Measurements from ENCODE around the gene NISCH.

Gene NISCH

GRCh38 chr3:52472239-52473000 is 17.0 kb downstream of the NISCH start:
- no peak for DNase-seq (ENCODE audit: low read depth)

- no peak for DNase-seq (ENCODE audit: low read depth)
These were observed 17.6 kb downstream of the NISCH start for GRCh38 chr3:52473026-52473425.

GRCh38 chr3:52477076-52477795 is 21.8 kb downstream of the NISCH start:
- no peak for DNase-seq (ENCODE audit: low read depth)

- no peak for DNase-seq (ENCODE audit: low read depth)
These were observed 22.3 kb downstream of the NISCH start for GRCh38 chr3:52477796-52478095.

GRCh38 chr3:52479037-52479876 is 23.9 kb downstream of the NISCH start:
- DNase-seq (ENCODE audit: low read depth), result no peak

GRCh38 chr3:52479877-52480575 is 24.6 kb downstream of the NISCH start:
- no peak for DNase-seq (ENCODE audit: low read depth)

- no peak for DNase-seq (ENCODE audit: low read depth)
These were observed 25.6 kb downstream of the NISCH start for GRCh38 chr3:52480768-52481715.

- no peak for DNase-seq (ENCODE audit: low read depth)
These were observed 26.6 kb downstream of the NISCH start for GRCh38 chr3:52481819-52482521.

GRCh38 chr3:52483081-52483480 is 27.7 kb downstream of the NISCH start:
- DNase-seq (ENCODE audit: low read depth), result no peak

- DNase-seq (ENCODE audit: low read depth), result no peak
These were observed 28.4 kb downstream of the NISCH start for GRCh38 chr3:52483577-52484381.

GRCh38 chr3:52484680-52485461 is 29.5 kb downstream of the NISCH start:
- no peak for DNase-seq (ENCODE audit: low read depth)

- no peak for DNase-seq (ENCODE audit: low read depth)
These were observed 31.8 kb downstream of the NISCH start for GRCh38 chr3:52487050-52487787.

- DNase-seq (ENCODE audit: low read depth), result no peak
These were observed 32.6 kb downstream of the NISCH start for GRCh38 chr3:52487788-52488691.

GRCh38 chr3:52488746-52489145 is 33.3 kb downstream of the NISCH start:
- DNase-seq (ENCODE audit: low read depth), result no peak

- no peak for DNase-seq (ENCODE audit: low read depth)
These were observed 34.0 kb downstream of the NISCH start for GRCh38 chr3:52489453-52489852.

GRCh38 chr3:52490035-52490938 is 34.9 kb downstream of the NISCH start:
- no peak for DNase-seq (ENCODE audit: low read depth)

Measured in activated T-cell treated with anti-CD3 and anti-CD28 coated beads for 48 hours (primary cell).